Brain microvascular endothelial cell (primary cell): ENCODE results near the gene SLC39A10.

Source experiments
- DNase-seq: peaks from one replicate; pipeline ENCODE4 v3.0.0-alpha.2; 2020
- H3K27ac ChIP-seq: fragments of 250-450 bp; sonication (Bioruptor Pico); 2 replicates; pipeline ENCODE4 v1.5.1; 2020; ENCODE audit warnings: mild to moderate bottlenecking, moderate library complexity
- H3K27me3 ChIP-seq: fragments of 250-450 bp; sonication (Bioruptor Pico); replicated peaks from 2 replicates; pipeline ENCODE4 v1.5.1; 2020; ENCODE audit warnings: mild to moderate bottlenecking
- H3K36me3 ChIP-seq: fragments of 250-450 bp; sonication (Bioruptor Pico); replicated peaks from 2 replicates; pipeline ENCODE4 v1.5.1; 2020; ENCODE audit warnings: mild to moderate bottlenecking
- H3K4me3 ChIP-seq: 2 replicates; pipeline ENCODE4 v1.5.1; 2011; ENCODE audit warnings: low read depth, mild to moderate bottlenecking, control low read depth, low read length, moderate library complexity
- CTCF ChIP-seq: IDR thresholded peaks from 2 replicates; pipeline ENCODE4 v1.5.1; 2011; ENCODE audit warnings: low read depth, mild to moderate bottlenecking, moderate library complexity, low read length, control low read depth, inconsistent platforms; ENCODE audit errors: missing control alignments
- in situ Hi-C: cut with HindIII; loops from 2 replicates; pipeline ENCODE4 v1.10.0; 2017; ENCODE audit warnings: low sequenced_read_pairs, low pct_ligation_motif_present

Gene SLC39A10

GRCh38 chr2:195735347-195735746, 78.3 kb downstream of the SLC39A10 start:
- in situ Hi-C loops, result no loop called here
- no peak for TF ChIP-seq CTCF
- peaks cover 1% of the 10 kb centered on the region for H3K36me3 ChIP-seq
- no peak overlapping the region for H3K4me3 ChIP-seq
- H3K27ac ChIP-seq, result no peak overlapping the region
- no peaks in the 10 kb centered on the region for H3K27me3 ChIP-seq
- no peak for DNase-seq

GRCh38 chr2:195737511-195738325, 80.7 kb downstream of the SLC39A10 start:
- TF ChIP-seq CTCF, result no peak
- in situ Hi-C loops, result no loop called here
- Histone ChIP-seq H3K27ac (no peak overlapping the region), H3K36me3 (no peaks in the 10 kb centered on the region), H3K4me3 (no peak overlapping the region), H3K27me3 (no peaks in the 10 kb centered on the region)
- DNase-seq, result no peak

GRCh38 chr2:195741191-195741590, 84.2 kb downstream of the SLC39A10 start:
- H3K27ac ChIP-seq, result no peak overlapping the region
- H3K36me3 ChIP-seq, result no peaks in the 10 kb centered on the region
- no peak for TF ChIP-seq CTCF
- H3K4me3 ChIP-seq, result no peak overlapping the region
- no peak for DNase-seq
- no peaks in the 10 kb centered on the region for H3K27me3 ChIP-seq
- in situ Hi-C loops, result no loop called here

GRCh38 chr2:195756218-195756942, 99.4 kb downstream of the SLC39A10 start:
- TF ChIP-seq CTCF, result no peak
- H3K27me3 ChIP-seq, result no peaks in the 10 kb centered on the region
- no peak for DNase-seq
- no peaks in the 10 kb centered on the region for H3K36me3 ChIP-seq
- no peak overlapping the region for H3K27ac ChIP-seq
- in situ Hi-C loops, result no loop called here
- H3K4me3 ChIP-seq, result no peak overlapping the region

- no peak overlapping the region for H3K4me3 ChIP-seq
- no peak for DNase-seq
- H3K27ac ChIP-seq, result no peak overlapping the region
- no peak for TF ChIP-seq CTCF
- in situ Hi-C loops, result no loop called here
- no peaks in the 10 kb centered on the region for H3K36me3 ChIP-seq
- no peaks in the 10 kb centered on the region for H3K27me3 ChIP-seq
These were observed 101.8 kb downstream of the SLC39A10 start for GRCh38 chr2:195758846-195759245.
